HG02763 (cell line): ENCODE results near the gene ACCS.

Experiments used
- ATAC-seq: cut with Tn5 transposase; IDR thresholded peaks from one replicate; pipeline ENCODE4 v1.9.1; 2021; ENCODE audit warnings: mild to moderate bottlenecking, moderate library complexity; ENCODE audit not compliant: unreplicated experiment

ACCS gene

GRCh38 chr11:44037658-44037998 lies 28.4 kb upstream of the ACCS start:
- no peak for ATAC-seq

GRCh38 chr11:44043157-44043556 lies 22.9 kb upstream of the ACCS start:
- ATAC-seq: no peak

- no peak for ATAC-seq
Measured at GRCh38 chr11:44046182-44046581, 19.9 kb upstream of the ACCS start.

GRCh38 chr11:44047298-44047697 lies 18.8 kb upstream of the ACCS start:
- no peak for ATAC-seq

DNA sequence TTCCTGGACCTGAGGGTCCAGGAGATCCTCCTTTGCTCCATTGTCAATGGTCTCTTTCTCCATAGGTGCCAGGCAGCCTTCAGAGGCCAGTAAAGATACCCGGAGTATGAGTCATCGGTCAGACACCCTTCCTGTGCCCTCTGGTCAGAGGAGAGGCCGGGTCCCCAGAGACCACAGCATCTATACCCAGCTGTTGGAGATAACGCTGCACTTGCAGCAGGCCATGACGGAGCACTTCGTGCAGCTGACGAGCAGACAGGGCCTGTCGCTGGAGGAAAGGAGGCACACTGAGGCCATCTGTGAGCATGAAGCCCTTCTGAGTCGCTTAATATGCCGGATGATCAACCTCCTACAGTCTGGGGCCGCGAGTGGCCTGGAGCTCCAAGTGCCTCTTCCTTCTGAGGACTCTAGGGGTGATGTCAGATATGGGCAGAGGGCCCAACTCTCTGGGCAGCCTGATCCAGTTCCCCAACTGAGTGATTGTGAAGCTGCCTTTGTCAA lies 18.1 kb upstream of the ACCS start, which contains the start of gene ACCSL:
Gene ACCSL, plus strand, starts transcription at position 51 of the 501 bp plus-strand sequence. Its CDS starts 56 bp downstream, at position 107.
- no peak for ATAC-seq

DNA sequence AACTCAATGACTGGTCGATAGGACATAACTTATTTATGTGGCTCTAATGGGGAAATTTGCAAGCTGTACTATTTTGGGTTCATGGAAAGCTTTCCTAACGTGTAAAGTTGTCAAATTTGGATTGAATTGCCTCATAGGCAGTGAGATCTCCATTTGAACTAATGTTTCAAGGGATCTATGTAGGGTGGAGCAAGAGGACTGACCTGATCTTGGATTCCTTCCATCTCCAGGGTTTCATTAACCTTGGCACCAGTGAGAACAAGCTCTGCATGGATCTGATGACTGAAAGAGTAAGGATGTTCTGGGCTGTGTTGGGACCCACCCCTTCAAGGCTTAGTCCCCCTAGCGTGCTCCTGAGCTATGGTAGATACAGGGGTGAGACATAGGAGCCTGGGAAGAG lies 16.2 kb upstream of the ACCS start:
- ATAC-seq: no peak

- ATAC-seq: no peak
Measured at GRCh38 chr11:44051171-44051570, 14.9 kb upstream of the ACCS start.

DNA sequence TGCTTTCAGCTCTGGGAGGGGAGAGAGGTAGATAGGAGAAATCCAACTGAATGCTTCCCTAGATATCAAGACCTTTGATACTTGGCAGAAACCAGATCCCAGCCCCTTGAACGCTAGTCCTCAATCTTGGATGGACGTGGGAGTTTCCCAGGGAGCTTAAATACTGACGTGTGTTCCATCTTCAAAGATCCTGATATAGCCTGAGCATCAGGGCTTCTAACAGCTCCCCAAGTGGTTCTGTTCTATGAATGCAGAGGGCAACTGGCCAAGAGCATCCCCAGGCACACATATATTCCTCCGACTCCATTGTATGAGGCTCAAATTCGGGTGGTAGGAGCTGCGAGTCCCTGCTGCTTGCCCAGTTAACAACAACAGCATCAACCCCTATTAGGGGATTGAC lies 8.7 kb upstream of the ACCS start:
- ATAC-seq: no peak

DNA sequence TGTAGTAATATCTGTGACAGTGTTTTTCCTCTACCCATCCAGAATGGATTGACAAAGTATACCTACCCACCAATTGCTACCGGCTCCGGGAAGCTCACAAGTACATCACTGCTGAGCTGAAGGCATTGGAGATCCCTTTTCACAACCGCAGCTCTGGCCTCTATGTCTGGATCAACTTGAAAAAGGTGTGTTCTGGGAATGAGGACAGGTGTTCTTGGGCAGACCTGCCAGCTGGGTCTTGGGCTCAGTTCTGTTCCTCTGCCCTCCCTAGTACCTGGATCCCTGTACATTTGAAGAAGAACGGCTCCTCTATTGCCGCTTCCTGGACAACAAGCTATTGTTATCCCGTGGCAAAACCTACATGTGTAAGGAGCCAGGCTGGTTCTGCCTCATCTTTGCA lies 7.8 kb upstream of the ACCS start:
- no peak for ATAC-seq

DNA sequence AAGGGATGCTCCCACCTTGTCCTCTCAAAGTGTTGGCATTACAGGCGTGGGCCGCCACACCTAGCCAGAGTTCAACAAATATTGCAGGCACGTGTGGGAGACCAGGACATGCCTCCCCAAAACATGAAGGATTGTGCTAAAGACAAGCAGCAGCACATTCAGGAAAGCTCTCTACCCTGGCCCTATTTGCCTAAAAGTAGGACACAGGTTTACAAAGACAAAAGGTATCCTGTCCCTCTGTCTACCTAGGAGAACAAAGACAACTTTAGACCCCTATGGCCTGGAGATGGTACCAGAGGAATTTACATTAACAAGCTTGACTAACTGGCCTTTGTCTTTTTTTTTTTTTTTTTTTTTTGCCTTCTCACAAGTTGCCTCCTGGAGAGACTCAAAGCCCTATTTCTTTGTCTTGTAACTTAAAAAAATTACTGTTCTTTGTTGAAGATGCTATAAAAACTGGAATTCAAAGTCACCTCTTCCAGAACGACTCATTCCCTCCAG lies 859 bp upstream of the ACCS start:
- ATAC-seq: no peak

DNA sequence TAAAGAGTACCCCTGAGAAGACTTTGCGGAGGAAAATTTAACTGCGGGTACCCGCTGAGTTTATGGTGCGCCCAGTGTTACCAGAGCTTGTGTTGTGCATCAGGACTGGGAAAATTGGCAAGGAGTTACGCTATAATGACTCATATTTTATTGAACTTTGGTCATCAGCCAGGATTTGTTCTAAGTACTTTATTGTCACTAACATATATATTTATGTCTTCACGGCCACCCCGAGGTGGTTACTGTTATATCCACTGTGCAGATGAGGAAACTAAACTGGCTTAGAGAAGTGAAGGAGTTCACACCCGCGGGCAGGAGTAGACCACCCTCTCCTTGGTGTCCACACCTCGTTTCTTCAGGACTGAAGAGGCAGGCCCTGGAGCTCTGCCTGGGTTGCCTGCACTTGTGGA lies 667 bp downstream of the ACCS start:
- no peak for ATAC-seq

DNA sequence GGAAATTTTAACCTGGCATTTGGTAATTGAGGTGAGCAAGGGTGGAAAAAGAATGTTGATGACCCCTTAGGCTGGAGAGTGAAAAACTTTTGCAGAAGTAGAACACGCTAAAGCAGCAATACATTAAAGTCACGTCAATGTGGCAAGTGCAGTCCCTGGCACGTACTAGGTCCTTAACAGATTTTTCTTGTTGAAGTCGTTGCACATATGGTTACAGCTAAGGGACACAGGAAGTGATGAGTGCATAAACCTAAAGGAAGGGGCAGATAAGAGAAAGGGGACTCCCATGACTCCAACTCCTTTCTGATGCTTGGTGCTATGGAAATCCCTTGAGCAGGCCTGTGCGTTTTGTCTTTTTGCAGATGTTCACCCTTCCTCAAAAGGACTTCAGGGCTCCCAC lies 1.2 kb downstream of the ACCS start:
- ATAC-seq: no peak

- ATAC-seq: no peak
Measured at GRCh38 chr11:44068180-44068579, 2.1 kb downstream of the ACCS start.

DNA sequence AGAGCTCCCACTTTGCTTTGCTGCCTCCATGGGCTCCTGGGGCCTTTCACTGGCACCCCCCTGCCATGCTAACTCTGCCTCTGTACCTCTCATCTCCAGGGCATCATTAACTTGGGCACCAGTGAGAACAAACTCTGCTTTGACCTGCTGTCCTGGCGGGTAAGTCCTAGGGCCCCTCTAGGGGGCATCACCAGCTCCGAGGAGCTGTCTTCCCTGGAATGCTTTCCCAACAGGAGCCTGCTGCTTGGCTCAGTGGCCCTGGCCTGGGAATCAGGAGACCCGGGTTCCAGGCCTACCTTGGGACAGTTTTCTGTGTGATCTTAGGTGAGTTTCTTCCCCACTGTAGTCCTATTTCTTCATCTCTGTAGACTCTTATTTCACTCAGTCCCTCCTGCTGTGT lies 5.1 kb downstream of the ACCS start:
- ATAC-seq: no peak

DNA sequence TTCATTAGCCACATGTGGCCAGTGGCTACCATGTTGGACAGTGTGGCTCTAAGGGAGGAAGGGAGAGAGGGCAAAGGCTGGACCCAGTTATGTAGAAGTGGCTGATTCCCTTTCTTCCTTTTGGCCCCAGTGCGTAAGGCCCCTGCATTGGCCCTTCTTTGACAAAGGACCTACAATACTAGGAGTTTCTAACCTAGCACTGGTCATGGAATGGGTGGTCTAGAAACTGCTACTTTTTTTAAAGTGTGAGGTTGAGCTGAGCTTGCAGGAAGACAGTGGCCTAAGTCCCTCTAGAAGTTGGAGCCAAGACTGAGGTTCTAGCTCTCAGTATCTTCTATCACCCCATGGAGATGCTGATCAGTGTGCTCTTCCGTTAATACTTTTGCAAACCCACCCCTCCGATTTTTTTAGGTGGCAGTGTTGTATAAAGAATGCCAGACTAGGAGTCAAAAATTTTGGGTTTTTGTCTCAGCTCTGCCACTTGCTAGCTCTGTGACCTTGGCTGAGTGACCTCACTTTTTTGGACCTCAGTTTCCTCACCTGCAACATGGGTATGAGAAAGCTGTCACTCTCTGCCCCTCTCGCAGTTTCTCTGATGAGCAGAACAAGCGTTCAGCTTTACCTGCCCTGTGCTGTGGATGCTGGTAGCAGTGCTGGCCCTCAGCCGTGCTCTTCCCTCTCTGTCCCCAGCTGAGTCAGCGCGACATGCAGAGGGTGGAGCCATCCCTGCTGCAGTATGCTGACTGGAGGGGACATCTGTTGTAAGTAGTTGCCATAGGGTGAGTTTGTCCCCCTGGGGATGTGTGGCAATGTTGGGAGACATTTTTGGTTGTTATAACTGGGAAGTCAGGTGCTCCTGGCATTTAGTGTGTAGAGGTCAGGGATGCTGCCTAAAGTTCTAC lies 6.9 kb downstream of the ACCS start:
- ATAC-seq: no peak

- no peak for ATAC-seq
Measured at GRCh38 chr11:44078794-44079193, 12.7 kb downstream of the ACCS start.

- ATAC-seq: no peak
Measured at GRCh38 chr11:44079376-44079775, 13.3 kb downstream of the ACCS start.

DNA sequence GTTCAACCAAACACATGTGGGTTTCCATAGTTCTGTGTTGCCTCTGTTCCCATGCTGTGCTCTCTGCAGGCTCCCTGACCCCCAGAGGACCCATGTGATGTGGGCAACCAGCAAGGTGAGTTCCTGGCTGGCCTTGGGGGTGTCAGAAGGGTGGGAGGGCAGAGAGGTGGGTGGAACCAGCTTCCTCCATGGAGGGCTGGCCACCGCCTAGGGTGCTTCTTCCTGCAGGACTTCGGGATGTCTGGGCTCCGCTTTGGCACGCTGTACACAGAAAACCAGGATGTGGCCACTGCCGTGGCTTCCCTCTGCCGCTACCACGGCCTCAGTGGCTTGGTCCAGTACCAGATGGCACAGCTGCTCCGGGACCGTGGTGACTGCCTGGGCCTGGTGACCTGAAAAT lies 14.9 kb downstream of the ACCS start:
- ATAC-seq: no peak

DNA sequence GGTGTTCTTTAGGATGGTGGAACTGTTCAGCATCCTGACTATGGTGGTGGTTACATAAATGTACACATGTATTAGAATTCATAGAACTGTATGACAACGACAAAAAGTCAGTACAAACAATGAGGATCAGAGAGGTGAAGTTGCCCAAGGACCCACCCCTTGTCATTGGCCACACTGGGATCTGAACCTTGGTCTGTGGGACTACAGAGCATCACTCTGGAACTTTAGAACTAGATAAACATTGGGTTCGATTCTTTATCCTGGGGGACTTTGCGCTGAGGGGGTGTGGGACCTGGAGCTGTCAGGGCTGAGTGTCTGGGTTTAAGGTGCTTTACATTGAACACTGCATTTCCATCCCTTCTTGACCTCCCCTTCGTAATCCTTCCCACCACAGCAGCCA lies 16.6 kb downstream of the ACCS start:
- ATAC-seq: no peak

- no peak for ATAC-seq
Measured at GRCh38 chr11:44083433-44083832, 17.4 kb downstream of the ACCS start.

DNA sequence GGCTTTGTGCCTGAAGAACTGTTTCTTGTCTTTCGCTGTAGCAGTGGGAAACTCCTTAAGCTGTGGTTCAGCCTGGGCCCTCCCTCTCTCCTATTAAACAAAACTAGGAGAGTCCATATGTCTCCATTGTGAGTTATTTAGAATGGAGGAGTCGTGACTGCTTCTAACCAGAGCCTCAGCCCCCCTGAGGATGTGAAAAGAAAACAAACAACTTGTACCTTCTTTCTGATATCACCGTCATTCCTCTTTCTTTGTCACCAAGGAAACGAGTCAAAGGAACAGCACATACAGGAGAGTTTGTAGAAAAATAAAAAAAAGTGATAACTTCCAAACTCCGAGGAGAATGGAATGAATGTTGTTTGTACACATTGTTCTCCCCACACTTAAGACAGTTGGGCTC lies 17.8 kb downstream of the ACCS start:
- no peak for ATAC-seq

DNA sequence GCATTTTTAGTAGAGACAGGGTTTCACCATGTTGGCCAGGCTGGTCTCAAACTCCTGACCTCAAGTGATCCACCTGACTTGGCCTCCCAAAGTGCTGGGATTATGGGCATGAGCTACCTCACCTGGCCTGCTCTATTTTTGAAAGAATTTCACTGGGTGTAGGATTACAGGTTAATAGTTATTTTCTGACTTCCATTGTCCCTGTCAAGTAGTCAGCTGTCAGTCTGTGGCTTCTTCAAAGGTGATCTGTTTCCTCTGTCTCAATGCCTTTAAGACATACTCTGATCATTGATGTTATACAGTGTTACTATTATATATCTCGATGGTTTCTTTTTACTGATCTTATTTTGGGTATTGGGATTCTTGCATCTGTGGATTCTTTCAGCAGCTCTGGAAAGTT lies 19.3 kb downstream of the ACCS start:
- ATAC-seq: no peak

DNA sequence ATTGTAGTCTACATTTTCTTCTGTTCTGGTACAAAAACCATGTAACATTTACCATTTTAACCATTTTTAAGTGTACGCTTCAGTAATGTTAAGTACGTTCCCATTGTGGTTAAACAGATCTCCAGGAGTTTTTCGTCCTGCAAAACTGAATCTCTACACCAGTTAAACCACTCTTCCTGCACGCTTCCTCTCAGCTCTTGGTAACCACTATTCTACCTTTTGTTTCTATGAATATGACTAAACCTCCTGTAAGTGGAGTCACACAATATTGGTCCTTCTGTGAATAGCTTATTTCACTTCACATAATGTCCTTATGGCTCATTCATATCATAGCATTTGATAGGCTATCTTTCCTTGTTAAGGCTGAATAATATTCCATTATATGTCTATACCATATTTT lies 22.3 kb downstream of the ACCS start:
- no peak for ATAC-seq
